ENCODE results near the gene NPFFR2. TPM values are rescaled to one million over a fixed set of nuclear protein-coding genes. Genes with fewer than 3 reads are reported as not detected.
"Not testable (repeated sequence)": the region's sequence is repeated elsewhere in the genome, so short reads cannot be mapped to it uniquely, and the experiment has no call there.

NPFFR2 gene
- total and polyA plus RNA-seq, 12 donors: not detected

GRCh38 chr4:72128741-72129140 is 96.9 kb downstream of the NPFFR2 start:
- Histone ChIP-seq H3K4me1 (no peaks in the 10 kb centered on the region), H3K36me3 (no peaks in the 10 kb centered on the region), H3K27me3 (no peaks in the 10 kb centered on the region), H3K27ac (no peak overlapping the region), H3K9me3 (no peaks in the 10 kb centered on the region), H3K4me3 (no peak overlapping the region)
- intact Hi-C loops (cut with DNase I): no loop called here
- no peak for ATAC-seq
- TF ChIP-seq, protein P1, sequence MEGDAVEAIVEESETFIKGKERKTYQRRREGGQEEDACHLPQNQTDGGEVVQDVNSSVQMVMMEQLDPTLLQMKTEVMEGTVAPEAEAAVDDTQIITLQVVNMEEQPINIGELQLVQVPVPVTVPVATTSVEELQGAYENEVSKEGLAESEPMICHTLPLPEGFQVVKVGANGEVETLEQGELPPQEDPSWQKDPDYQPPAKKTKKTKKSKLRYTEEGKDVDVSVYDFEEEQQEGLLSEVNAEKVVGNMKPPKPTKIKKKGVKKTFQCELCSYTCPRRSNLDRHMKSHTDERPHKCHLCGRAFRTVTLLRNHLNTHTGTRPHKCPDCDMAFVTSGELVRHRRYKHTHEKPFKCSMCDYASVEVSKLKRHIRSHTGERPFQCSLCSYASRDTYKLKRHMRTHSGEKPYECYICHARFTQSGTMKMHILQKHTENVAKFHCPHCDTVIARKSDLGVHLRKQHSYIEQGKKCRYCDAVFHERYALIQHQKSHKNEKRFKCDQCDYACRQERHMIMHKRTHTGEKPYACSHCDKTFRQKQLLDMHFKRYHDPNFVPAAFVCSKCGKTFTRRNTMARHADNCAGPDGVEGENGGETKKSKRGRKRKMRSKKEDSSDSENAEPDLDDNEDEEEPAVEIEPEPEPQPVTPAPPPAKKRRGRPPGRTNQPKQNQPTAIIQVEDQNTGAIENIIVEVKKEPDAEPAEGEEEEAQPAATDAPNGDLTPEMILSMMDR (IDR thresholded peaks at IDR 0.05): no peak
- no peak for DNase-seq

GRCh38 chr4:72136429-72136828 is 104.6 kb downstream of the NPFFR2 start:
- no peak for DNase-seq
- no peaks in the 10 kb centered on the region for H3K36me3 ChIP-seq
- intact Hi-C loops (cut with DNase I): no loop called here
- WGBS, 2 donors: 68 to 74% methylated on average over 6 of the region's 6 CpGs
- H3K4me3 ChIP-seq: no peak overlapping the region
- H3K27me3 ChIP-seq: no peaks in the 10 kb centered on the region
- no peak for ATAC-seq
- peaks cover 0 to 20% (median 0%) of the 10 kb centered on the region in 11 donors for H3K9me3 ChIP-seq
- TF ChIP-seq, protein P1 (IDR thresholded peaks at IDR 0.05): no peak
- H3K27ac ChIP-seq: no peak overlapping the region
- no peaks in the 10 kb centered on the region for H3K4me1 ChIP-seq

DNA sequence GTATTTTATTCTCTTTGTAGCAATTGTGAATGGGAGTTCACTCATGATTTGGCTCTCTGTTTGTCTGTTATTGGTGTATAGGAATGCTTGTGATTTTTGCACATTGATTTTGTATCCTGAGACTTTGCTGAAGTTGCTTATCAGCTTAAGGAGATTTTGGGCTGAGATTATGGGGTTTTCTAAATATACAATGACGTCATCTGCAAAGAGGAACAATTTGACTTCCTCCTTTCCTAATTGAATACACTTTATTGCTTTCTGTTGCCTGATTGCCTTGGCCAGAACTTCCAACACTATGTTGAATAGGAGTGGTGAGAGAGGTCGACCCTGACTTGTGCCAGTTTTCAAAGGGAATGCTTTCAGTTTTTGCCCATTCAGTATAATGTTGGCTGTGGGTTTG is 108.2 kb downstream of the NPFFR2 start:
- H3K4me3 ChIP-seq; H3K27me3 ChIP-seq; DNase-seq; H3K27ac ChIP-seq; H3K36me3 ChIP-seq; H3K4me1 ChIP-seq; intact Hi-C loops (cut with DNase I); ATAC-seq: not testable (repeated sequence)
- 53 to 58% methylated on average over 2 of the region's 2 CpGs for WGBS, 2 donors
- H3K9me3 ChIP-seq: peaks cover 0 to 20% (median 0%) of the 10 kb centered on the region in 11 donors

DNA sequence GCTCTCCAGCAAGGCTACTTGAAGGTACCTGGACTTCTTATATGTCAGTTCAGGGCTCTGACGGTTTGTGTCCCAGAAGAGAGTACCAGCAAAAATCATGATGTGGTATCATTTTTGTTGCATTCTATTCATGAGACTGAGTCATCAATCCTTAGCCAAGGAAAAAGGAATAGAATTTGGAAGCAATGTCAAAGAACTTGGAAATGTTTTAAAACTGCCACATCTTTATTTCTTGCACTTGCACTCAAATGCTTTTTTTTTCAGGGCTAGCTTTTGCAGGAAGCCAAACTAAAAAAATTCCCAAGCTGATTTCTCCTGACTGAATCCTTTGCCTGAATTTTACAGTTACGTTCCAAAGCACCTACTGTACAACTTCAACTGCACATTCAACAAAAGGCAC is 112.4 kb downstream of the NPFFR2 start:
- H3K4me3 ChIP-seq: no peak overlapping the region
- WGBS, 2 donors: 79 to 80% methylated on average over 2 of the region's 2 CpGs
- H3K36me3 ChIP-seq: no peaks in the 10 kb centered on the region
- no peaks in the 10 kb centered on the region for H3K27me3 ChIP-seq
- intact Hi-C loops (cut with DNase I): no loop called here
- peaks cover 0 to 5% (median 0%) of the 10 kb centered on the region in 11 donors for H3K9me3 ChIP-seq
- no peaks in the 10 kb centered on the region for H3K4me1 ChIP-seq
- TF ChIP-seq, protein P1 (IDR thresholded peaks at IDR 0.05): no peak
- DNase-seq (no peak), ATAC-seq (no peak)
- no peak overlapping the region for H3K27ac ChIP-seq

GRCh38 chr4:72152731-72153130 is 120.9 kb downstream of the NPFFR2 start:
- TF ChIP-seq, protein P1 (IDR thresholded peaks at IDR 0.05): no peak
- Histone ChIP-seq H3K27ac (no peak overlapping the region), H3K4me3 (no peak overlapping the region), H3K4me1 (no peaks in the 10 kb centered on the region), H3K36me3 (no peaks in the 10 kb centered on the region), H3K9me3 (peaks cover 0 to 16% (median 0%) of the 10 kb centered on the region in 11 donors), H3K27me3 (no peaks in the 10 kb centered on the region)
- ATAC-seq (no peak), DNase-seq (no peak)
- intact Hi-C loops (cut with DNase I): no loop called here

DNA sequence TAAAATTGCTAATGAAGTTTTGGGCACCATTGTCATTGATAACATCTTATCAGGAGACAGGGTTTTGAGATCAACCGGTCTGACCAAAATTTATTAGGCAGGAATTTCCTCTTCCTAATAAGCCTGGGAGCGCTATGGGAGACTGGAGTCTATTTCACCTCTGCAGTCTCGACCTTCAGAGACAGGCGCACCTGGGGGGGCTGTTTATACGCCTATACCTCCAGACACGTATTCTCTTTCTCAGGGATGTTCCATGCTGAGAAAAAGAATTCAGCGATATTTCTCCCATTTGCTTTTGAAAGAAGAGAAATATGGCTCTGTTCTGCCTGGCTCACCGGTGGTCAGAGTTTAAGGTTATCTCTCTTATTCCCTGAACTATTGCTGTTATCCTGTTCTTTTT is 121.8 kb downstream of the NPFFR2 start:
- peaks cover 0 to 16% (median 0%) of the 10 kb centered on the region in 11 donors for H3K9me3 ChIP-seq
- intact Hi-C loops (cut with DNase I); H3K4me1 ChIP-seq; DNase-seq; H3K4me3 ChIP-seq; ATAC-seq; H3K36me3 ChIP-seq; H3K27me3 ChIP-seq; H3K27ac ChIP-seq: not testable (repeated sequence)
- 37 to 39% methylated on average over 7 to 8 of the region's 8 CpGs for WGBS, 2 donors

DNA sequence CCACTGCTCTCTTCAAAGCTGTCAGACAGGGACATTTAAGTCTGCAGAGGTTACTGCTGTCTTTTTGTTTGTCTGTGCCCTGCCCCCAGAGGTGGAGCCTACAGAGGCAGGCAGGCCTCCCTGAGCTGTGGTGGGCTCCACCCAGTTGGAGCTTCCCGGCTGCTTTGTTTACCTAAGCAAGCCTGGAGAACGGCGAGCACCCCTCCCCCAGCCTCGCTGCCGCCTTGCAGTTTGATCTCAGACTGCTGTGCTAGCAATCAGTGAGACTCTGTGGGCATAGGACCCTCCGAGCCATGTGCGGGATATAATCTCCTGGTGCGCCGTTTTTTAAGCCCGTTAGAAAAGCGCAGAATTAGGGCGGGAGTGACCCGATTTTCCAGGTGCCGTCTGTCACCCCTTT is 137.5 kb downstream of the NPFFR2 start:
- H3K27ac ChIP-seq; H3K4me3 ChIP-seq; H3K36me3 ChIP-seq; H3K27me3 ChIP-seq; H3K4me1 ChIP-seq; DNase-seq; intact Hi-C loops (cut with DNase I); ATAC-seq: not testable (repeated sequence)
- 89 to 90% methylated on average over 14 of the region's 14 CpGs for WGBS, 2 donors
- H3K9me3 ChIP-seq: peaks cover 0 to 27% (median 0%) of the 10 kb centered on the region in 11 donors
